ENCODE measurements around the gene EPB41L4B. TPM values are rescaled to one million over a fixed set of nuclear protein-coding genes. Genes with fewer than 3 reads are reported as not detected.

The EPB41L4B gene
- total RNA-seq, 2 experiments from 2014 or later, result 0.34 TPM

DNA sequence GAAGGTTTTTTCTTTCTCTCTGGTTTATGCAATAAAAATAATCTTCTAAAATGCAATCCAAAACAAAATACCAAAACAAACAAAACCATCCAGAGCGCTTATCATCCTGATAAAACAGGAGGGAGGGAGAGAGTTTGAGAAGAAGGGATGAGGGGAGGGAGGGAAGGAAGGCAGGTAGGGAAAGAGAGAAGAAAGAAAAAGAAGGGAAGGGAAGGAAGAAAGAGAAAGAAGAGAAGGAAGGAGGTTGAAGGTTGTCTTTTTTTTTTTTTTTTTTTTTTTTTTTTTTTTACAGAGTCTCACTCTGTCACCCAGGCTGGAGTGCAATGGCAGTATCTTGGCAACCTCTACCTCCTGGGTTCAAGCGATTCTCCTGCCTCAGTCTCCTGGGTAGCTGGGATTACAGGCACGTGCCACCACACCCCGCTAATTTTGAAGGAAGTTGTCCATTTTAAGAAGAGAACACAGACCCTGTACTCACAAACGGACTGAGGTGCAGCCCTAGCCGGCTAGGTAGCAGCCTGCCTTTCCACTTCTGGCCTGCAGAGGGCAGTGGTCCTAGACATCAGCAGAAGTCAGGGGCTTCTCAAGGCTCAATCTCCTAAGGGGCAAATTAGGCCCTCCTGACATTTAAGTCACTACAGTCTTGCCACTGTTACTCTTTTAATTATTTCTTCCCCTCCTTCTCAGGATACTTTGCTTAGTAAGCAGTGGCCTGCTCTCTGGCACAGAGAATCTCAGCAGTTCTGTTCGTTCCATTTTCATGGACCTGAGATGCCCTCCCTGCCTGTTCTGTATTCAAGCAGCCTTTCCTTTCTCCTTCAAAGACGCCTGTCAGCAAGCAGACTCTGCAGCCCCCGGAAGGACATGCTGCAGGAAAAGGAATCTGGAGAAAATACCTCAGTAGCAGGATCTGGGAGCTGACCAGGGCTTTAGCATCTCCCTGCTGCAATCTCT lies 76.4 kb downstream of the EPB41L4B start:
- Mint-ChIP-seq H3K27ac (no peak overlapping the region), H3K4me3 (no peak overlapping the region), H3K9me3 (no peaks in the 10 kb centered on the region), H3K4me1 (ENCODE audit: low read depth) (no peaks in the 10 kb centered on the region), H3K36me3 (ENCODE audit: low read depth) (no peaks in the 10 kb centered on the region), H3K27me3 (peaks cover 19% of the 10 kb centered on the region)
- intact Hi-C loops (cut with micrococcal nuclease), result loop anchor here (5.0 kb wide), 1 partner anchor 73 kb away; no protein-coding TSS in a partner anchor
- ChIA-PET POLR2A (no interaction called here), CTCF (interaction anchor here (0.6 to 1.4 kb wide), 5 partner anchors 9 to 73 kb away, joined by 3 to 6 read pairs (median 5); no protein-coding TSS in a partner anchor)
- peak; percentile 85 for TF ChIP-seq CTCF (IDR thresholded peaks at IDR 0.05)
- DNase-seq, result peak; percentile 85
- peak; percentile 94 for ATAC-seq

- no peaks in the 10 kb centered on the region for H3K4me1 Mint-ChIP-seq (ENCODE audit: low read depth)
- ChIA-PET CTCF (interaction anchor here (1.3 to 1.6 kb wide), 2 partner anchors 9 to 10 kb away, joined by 4 to 5 read pairs; no protein-coding TSS in a partner anchor), POLR2A (no interaction called here)
- intact Hi-C loops (cut with micrococcal nuclease), result loop anchor here (5.0 kb wide), 1 partner anchor 75 kb away; no protein-coding TSS in a partner anchor
- peaks cover 31% of the 10 kb centered on the region for H3K27me3 Mint-ChIP-seq
- TF ChIP-seq CTCF (IDR thresholded peaks at IDR 0.05), result no peak
- no peak for DNase-seq
- H3K4me3 Mint-ChIP-seq, result no peak overlapping the region
- ATAC-seq, result no peak
- no peak overlapping the region for H3K27ac Mint-ChIP-seq
- no peaks in the 10 kb centered on the region for H3K9me3 Mint-ChIP-seq
- no peaks in the 10 kb centered on the region for H3K36me3 Mint-ChIP-seq (ENCODE audit: low read depth)
Observed at GRCh38 chr9:109242741-109243140, 78.1 kb downstream of the EPB41L4B start.

DNA sequence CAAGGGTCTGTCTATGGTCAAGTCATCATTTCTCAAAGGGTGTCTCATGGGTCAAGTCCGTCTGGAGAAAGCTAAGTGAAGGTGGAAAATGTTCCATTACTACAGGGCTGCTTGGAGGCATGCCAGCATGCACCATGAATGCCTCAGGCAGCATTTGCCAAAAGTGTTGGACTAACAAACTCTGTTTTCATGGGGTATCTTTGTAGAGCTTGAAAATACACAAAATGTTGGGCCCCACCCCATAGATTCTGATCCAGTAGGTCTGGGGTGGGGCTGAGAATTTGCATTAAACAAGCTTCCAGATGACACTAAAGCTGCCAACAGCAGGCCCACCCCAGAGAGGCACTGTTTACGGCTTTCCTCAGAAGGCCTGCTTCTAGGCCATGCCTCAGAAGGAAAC lies 78.8 kb downstream of the EPB41L4B start:
- no peaks in the 10 kb centered on the region for H3K36me3 Mint-ChIP-seq (ENCODE audit: low read depth)
- no peak for TF ChIP-seq CTCF (IDR thresholded peaks at IDR 0.05)
- H3K9me3 Mint-ChIP-seq, result no peaks in the 10 kb centered on the region
- H3K27ac Mint-ChIP-seq, result no peak overlapping the region
- H3K27me3 Mint-ChIP-seq, result peaks cover 38% of the 10 kb centered on the region
- H3K4me3 Mint-ChIP-seq, result no peak overlapping the region
- POLR2A ChIA-PET, result no interaction called here
- intact Hi-C loops (cut with micrococcal nuclease), result loop anchor here (5.0 kb wide), 1 partner anchor 75 kb away; no protein-coding TSS in a partner anchor
- ATAC-seq (no peak), DNase-seq (no peak)
- no peaks in the 10 kb centered on the region for H3K4me1 Mint-ChIP-seq (ENCODE audit: low read depth)
- CTCF ChIA-PET, result interaction anchor here (0.6 to 1.6 kb wide), 2 partner anchors 9 to 368 kb away, joined by 3 to 4 read pairs; no protein-coding TSS in a partner anchor

- intact Hi-C loops (cut with micrococcal nuclease), result loop anchor here (5.0 kb wide), 1 partner anchor 76 kb away; no protein-coding TSS in a partner anchor
- Mint-ChIP-seq H3K27me3 (peaks cover 42% of the 10 kb centered on the region), H3K27ac (no peak overlapping the region), H3K9me3 (no peaks in the 10 kb centered on the region), H3K4me3 (no peak overlapping the region), H3K4me1 (ENCODE audit: low read depth) (no peaks in the 10 kb centered on the region), H3K36me3 (ENCODE audit: low read depth) (no peaks in the 10 kb centered on the region)
- ChIA-PET POLR2A (no interaction called here), CTCF (no interaction called here)
- DNase-seq (no peak), ATAC-seq (no peak)
- TF ChIP-seq CTCF (IDR thresholded peaks at IDR 0.05), result no peak
Observed at GRCh38 chr9:109241207-109241606, 79.7 kb downstream of the EPB41L4B start.

GRCh38 chr9:109239240-109239639 lies 81.6 kb downstream of the EPB41L4B start:
- POLR2A ChIA-PET, result interaction anchor here (1.1 kb wide), 1 partner anchor 8 kb away, joined by 3 read pairs; no protein-coding TSS in a partner anchor
- no peaks in the 10 kb centered on the region for H3K36me3 Mint-ChIP-seq (ENCODE audit: low read depth)

More at GRCh38 chr9:109239240-109239639, 81.6 kb downstream of the EPB41L4B start:
- H3K4me3 Mint-ChIP-seq, result no peak overlapping the region
- H3K27me3 Mint-ChIP-seq, result peaks cover 42% of the 10 kb centered on the region
- TF ChIP-seq CTCF (IDR thresholded peaks at IDR 0.05), result no peak
- no peak for DNase-seq
- intact Hi-C loops (cut with micrococcal nuclease), result no loop called here
- no peak for ATAC-seq
- CTCF ChIA-PET, result no interaction called here
- no peaks in the 10 kb centered on the region for H3K9me3 Mint-ChIP-seq
- no peaks in the 10 kb centered on the region for H3K4me1 Mint-ChIP-seq (ENCODE audit: low read depth)
- no peak overlapping the region for H3K27ac Mint-ChIP-seq
